IPS DF 6.9 (cell line): ENCODE measurements around the gene IBSP.

Experiments used
- DNase-seq: peaks from one replicate; pipeline ENCODE4 v3.0.0-alpha.2; 2013; ENCODE audit warnings: low read depth, low spot score
- H3K27ac ChIP-seq: one replicate; pipeline ENCODE4 v1.5.1; 2013; ENCODE audit warnings: low read length, control low read depth
- H3K27me3 ChIP-seq: 2 replicates; pipeline ENCODE4 v1.6.1; 2013; ENCODE audit warnings: mild to moderate bottlenecking, low read length; ENCODE audit not compliant: control insufficient read depth, insufficient read depth
- H3K36me3 ChIP-seq: 2 replicates; pipeline ENCODE4 v1.6.1; 2013; ENCODE audit warnings: low read length; ENCODE audit not compliant: control insufficient read depth, insufficient read depth
- H3K4me1 ChIP-seq: 2 replicates; pipeline ENCODE4 v1.6.1; 2013; ENCODE audit warnings: low read length; ENCODE audit not compliant: control insufficient read depth, insufficient read depth
- H3K4me3 ChIP-seq: 2 replicates; pipeline ENCODE4 v1.5.1; 2013; ENCODE audit warnings: mild to moderate bottlenecking, low read length
- H3K9me3 ChIP-seq: 2 replicates; pipeline ENCODE4 v1.6.1; 2013; ENCODE audit warnings: low read length, inconsistent platforms; ENCODE audit not compliant: control insufficient read depth, insufficient read depth
- WGBS: extraction: QIAGEN DNeasy Blood & Tissue Kit; methylation state at CpG from one replicate; pipeline ENCODE4 v1.1.7; 2013; ENCODE audit warnings: mixed read lengths, missing lambda C conversion rate; ENCODE audit not compliant: insufficient read length, insufficient coverage; 5-methylcytosine and 5-hydroxymethylcytosine counted together

IBSP gene, protein sequence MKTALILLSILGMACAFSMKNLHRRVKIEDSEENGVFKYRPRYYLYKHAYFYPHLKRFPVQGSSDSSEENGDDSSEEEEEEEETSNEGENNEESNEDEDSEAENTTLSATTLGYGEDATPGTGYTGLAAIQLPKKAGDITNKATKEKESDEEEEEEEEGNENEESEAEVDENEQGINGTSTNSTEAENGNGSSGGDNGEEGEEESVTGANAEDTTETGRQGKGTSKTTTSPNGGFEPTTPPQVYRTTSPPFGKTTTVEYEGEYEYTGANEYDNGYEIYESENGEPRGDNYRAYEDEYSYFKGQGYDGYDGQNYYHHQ

DNA sequence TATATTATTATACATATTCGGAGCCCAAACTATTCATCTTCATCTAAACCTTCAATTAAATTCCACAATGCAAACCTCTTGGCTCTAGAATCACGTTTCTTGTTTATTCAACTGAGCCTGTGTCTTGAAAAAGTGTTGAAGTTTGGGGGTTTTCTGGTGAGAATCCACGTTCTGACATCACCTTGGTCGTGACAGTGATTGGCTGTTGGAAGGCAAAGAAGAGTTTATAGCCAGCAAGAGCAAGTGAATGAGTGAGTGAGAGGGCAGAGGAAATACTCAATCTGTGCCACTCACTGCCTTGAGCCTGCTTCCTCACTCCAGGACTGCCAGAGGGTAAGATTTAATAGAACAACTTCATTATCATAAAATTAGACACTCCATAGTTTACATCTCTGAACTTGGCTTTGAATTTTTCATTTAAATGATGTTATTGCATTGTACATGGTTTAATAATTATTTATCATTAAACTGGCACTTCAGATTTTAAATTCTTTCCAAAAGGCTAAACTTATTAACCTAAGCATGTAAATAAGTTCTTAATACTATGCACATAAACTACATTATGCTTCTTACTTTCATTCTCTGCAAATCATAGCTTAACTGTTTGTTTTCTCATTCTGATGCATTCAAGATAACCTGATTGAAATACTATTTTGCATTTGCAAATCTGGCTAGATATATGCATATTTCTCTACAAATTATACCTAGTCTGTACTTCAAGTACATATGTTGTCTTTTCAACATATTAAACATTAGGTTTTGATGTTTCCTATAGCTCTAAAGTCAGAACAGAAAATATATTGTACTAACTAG, at the start of gene IBSP:
Gene IBSP, plus strand, starts transcription at position 254 of the 813 bp plus-strand sequence. CDS start 2,808 bp downstream, outside the sequence.
- H3K4me3 ChIP-seq = no peak within 1 kb of the TSS
- no peak within 1 kb of the TSS for H3K27ac ChIP-seq
- no peaks in the 10 kb centered on the region for H3K36me3 ChIP-seq
- no peaks in the 10 kb centered on the region for H3K27me3 ChIP-seq
- H3K9me3 ChIP-seq = no peaks in the 10 kb centered on the region
- H3K4me1 ChIP-seq = no peaks in the 10 kb centered on the region
- no peak for DNase-seq
- 100% methylated on average over 1 of the region's 4 CpGs for WGBS

DNA sequence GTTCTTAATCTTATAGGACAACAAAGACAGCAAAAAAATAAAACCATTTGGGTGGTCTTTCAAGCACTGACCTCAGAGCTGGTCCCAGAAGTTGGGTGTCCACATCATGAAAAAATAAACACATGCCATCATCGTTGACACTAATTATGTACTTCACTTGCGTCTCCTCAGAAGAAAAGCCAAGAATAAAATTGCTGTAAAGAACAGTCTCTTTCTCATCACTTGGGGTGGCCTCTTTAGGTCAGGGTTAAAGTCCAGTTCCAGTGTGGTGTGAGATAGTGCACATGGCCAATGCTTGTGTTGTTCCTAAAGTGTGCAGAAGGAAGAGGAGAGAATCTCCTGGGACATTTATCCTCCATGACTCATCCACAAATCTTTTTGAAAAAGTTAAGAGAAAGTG, 49.5 kb upstream of the IBSP start:
- no peak for DNase-seq
- WGBS = no CpG with 5 or more reads among the region's 2 CpGs
- no peak overlapping the region for H3K27ac ChIP-seq

DNA sequence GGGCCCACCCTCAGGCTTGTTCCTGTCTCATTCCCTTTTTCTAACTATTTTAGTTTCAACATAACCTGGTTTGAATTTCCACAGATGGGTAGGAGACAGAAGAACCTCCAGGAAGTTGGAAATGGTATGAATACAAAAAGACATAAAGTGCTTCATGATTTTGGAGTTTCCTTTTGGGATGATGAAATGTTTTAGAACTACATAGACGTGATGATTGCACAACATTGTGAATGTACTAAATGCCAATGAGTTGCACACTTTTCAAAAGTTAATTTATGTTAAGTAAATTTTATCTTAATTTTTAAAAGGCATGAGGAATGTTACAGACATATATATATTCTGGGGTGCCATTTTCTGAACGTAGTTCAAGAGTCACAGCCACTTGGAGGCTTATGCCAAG, 41.1 kb upstream of the IBSP start:
- WGBS = no CpG with 5 or more reads among the region's 2 CpGs
- DNase-seq = no peak
- no peak overlapping the region for H3K4me3 ChIP-seq
- H3K27me3 ChIP-seq = no peaks in the 10 kb centered on the region
- H3K9me3 ChIP-seq = no peaks in the 10 kb centered on the region
- no peaks in the 10 kb centered on the region for H3K36me3 ChIP-seq
- H3K4me1 ChIP-seq = no peaks in the 10 kb centered on the region
- H3K27ac ChIP-seq = no peak overlapping the region

More for the DNA sequence above, 49.5 kb upstream of the IBSP start:
- no peaks in the 10 kb centered on the region for H3K27me3 ChIP-seq
- no peaks in the 10 kb centered on the region for H3K4me1 ChIP-seq
- H3K36me3 ChIP-seq = no peaks in the 10 kb centered on the region
- no peaks in the 10 kb centered on the region for H3K9me3 ChIP-seq
- no peak overlapping the region for H3K4me3 ChIP-seq

DNA sequence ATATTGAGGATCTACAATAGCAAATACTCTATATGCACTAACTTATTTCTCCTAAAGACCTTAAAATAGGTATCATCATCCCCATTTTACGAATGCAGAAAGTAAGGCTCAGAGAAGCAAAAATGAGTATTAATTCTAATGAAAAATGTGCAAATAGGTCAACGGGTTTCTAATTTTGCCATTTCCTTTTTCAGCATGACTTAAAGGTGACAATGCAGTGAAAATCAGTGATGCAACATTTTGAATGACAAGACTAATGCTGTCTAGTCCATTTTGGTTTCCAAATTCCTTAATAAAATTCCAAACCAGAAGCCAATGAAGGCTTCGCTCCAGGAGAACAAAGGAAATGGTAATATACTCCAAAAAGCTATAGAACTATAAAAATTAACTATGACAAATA, 37.0 kb upstream of the IBSP start:
- Histone ChIP-seq H3K27me3 (no peaks in the 10 kb centered on the region), H3K36me3 (no peaks in the 10 kb centered on the region), H3K4me1 (no peaks in the 10 kb centered on the region), H3K9me3 (no peaks in the 10 kb centered on the region), H3K4me3 (no peak overlapping the region), H3K27ac (no peak overlapping the region)
- WGBS = no CpG with 5 or more reads among the region's 3 CpGs
- no peak for DNase-seq

DNA sequence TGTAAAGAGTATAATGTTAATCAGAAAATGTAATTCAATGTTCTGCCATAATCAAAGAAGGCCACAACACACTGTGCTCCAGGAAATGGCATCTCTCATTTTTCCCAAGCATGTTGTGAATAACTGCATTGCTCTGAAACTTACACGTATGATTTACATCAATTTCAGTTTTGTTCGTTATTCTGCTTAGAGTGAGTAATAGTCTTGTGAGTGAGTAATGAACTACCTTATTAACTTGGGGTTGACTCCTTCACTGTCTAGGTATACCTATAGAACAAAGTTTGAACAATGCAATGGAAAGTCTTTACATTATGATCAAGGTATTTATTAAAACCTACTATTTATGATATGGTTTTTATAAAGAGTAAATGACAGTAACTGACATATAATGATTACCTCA, 17.8 kb upstream of the IBSP start:
- no peaks in the 10 kb centered on the region for H3K36me3 ChIP-seq
- DNase-seq = no peak
- H3K9me3 ChIP-seq = no peaks in the 10 kb centered on the region
- no peak overlapping the region for H3K27ac ChIP-seq
- WGBS = no CpG with 5 or more reads among the region's 2 CpGs
- H3K4me3 ChIP-seq = no peak overlapping the region
- H3K4me1 ChIP-seq = no peaks in the 10 kb centered on the region
- H3K27me3 ChIP-seq = no peaks in the 10 kb centered on the region

DNA sequence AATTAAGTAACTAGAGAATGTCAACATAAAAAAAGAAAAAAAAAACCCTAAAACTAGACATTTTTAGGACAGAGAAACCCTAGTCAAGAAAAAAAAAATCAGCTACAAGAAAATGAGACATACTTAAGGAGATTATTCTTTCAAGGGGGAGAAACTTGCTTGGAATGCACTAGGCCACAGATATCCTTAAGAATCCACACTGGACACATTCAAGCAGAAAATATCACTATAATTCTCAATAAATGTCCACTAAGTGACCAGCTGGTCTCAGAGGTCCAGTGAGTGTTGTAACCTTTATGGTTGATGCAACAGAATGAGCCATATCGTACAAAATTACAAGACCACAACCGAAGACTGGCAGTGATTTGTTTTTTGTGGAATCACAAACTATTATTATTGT, 15.6 kb upstream of the IBSP start:
- no peaks in the 10 kb centered on the region for H3K4me1 ChIP-seq
- no peaks in the 10 kb centered on the region for H3K36me3 ChIP-seq
- WGBS = no CpG with 5 or more reads among the region's 2 CpGs
- no peak for DNase-seq
- H3K27ac ChIP-seq = no peak overlapping the region
- H3K27me3 ChIP-seq = no peaks in the 10 kb centered on the region
- no peaks in the 10 kb centered on the region for H3K9me3 ChIP-seq
- no peak overlapping the region for H3K4me3 ChIP-seq

DNA sequence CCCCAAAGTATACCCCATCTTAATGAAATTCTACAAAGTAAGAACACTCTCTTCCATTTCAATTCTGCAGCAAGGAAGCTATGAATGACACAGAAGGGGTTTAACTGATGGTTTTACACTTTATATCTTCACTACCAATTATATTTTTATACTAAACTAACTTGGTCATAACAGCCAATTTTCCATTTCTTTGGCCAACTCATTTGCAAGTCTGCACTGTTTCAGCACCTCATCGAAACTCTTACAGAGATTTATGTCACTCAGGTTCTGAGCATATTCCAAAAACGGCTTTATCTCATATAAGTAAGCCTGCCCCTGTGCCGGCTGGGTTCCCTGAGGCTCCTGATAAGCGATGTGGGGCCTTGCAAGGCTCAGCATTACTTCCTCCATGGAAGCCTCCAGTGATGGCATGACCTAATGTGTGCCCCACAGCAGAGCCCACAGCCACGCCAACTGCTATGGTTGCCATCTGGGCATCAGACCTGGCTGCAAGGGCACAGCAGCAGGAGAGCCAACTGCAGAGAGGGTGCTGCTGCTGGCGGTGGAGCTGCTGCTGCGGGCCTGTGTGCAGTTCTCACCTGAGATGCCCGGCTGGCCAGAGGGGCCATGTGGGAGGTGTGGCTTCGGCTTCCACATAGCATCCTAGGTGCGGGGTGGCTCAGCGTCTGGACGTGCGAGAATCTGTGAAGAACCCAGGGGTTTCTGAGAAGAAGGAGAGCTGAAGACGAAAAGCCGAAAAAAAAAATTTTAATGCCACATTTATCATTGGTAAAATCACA, 13.4 kb upstream of the IBSP start:
- H3K36me3 ChIP-seq = no peaks in the 10 kb centered on the region
- H3K27ac ChIP-seq = no peak overlapping the region
- no peak for DNase-seq
- H3K4me1 ChIP-seq = no peaks in the 10 kb centered on the region
- no peaks in the 10 kb centered on the region for H3K27me3 ChIP-seq
- no peaks in the 10 kb centered on the region for H3K9me3 ChIP-seq
- no CpG with 5 or more reads among the region's 15 CpGs for WGBS
- no peak overlapping the region for H3K4me3 ChIP-seq

DNA sequence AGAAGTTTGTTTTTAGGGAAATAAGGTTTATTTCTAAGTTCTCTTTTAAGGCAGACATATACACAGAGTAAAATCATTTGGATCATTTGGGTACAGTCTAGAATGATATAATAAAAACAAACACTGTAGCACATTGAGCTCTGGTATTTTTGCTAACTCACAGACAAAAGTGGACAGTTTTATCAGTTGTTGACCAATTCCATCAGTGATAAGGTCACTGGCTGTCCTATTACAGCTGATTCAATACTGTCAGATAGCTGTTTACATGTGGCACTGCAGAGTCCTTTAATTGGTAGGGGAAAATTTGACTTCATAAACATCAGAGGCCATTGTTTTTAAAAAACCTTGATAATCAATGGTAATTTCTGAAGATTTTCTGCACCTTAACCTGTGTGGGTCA, 3.5 kb downstream of the IBSP start:
- Histone ChIP-seq H3K36me3 (no peaks in the 10 kb centered on the region), H3K27ac (no peak overlapping the region), H3K9me3 (no peaks in the 10 kb centered on the region), H3K27me3 (no peaks in the 10 kb centered on the region), H3K4me3 (no peak overlapping the region), H3K4me1 (no peaks in the 10 kb centered on the region)
- DNase-seq = no peak

DNA sequence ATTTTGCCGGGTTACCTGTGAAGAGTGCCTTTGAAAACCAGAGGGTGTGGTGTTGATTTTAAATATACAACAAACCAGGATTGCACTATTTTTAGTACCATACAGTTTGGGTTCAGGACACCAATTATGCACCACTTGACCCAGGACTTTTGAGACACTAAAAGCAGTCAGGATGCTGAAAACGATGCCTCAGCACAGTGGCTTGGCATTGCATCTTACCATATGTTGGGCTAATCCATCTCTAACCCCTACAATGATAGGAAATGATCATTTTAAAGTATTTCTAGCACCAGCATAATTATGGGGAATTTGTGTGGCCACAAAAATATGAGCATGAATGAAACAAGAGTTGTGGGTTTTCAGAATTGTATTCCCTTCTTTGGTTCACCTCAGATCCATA, 4.1 kb downstream of the IBSP start:
- no CpG with 5 or more reads among the region's 2 CpGs for WGBS
- Histone ChIP-seq H3K4me3 (no peak overlapping the region), H3K4me1 (no peaks in the 10 kb centered on the region), H3K27ac (no peak overlapping the region), H3K9me3 (no peaks in the 10 kb centered on the region), H3K27me3 (no peaks in the 10 kb centered on the region), H3K36me3 (no peaks in the 10 kb centered on the region)
- no peak for DNase-seq

DNA sequence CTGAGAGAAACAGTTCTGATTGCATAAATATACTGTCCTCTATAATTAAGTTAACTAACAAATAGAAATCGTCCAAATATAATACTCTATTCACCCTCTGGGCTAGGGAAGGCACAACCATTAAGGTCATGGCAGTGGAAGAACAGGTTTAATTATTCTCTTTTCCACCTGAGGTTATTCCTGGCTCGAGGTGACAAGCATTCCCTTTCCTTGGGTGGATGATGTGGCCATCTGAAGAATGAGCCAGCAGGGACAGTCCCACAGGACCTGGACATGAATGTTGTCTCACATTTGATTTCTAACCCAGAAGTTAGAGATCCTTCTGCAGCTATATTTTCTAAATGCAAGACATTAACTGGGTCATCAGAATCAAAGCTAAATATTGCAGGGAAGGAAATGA, 5.5 kb downstream of the IBSP start:
- no peak overlapping the region for H3K27ac ChIP-seq
- DNase-seq = no peak
- no peaks in the 10 kb centered on the region for H3K27me3 ChIP-seq

More for the DNA sequence above, 5.5 kb downstream of the IBSP start:
- H3K9me3 ChIP-seq = no peaks in the 10 kb centered on the region
- H3K4me3 ChIP-seq = no peak overlapping the region
- H3K36me3 ChIP-seq = no peaks in the 10 kb centered on the region
- WGBS = no CpG with 5 or more reads among the region's 2 CpGs
- H3K4me1 ChIP-seq = no peaks in the 10 kb centered on the region
